ENCODE results near the gene TSKU.

TSKU gene

GRCh38 chr11:76783896-76784813 lies 999 bp downstream of the TSKU start:
- no peaks in the 10 kb centered on the region for H3K9me2 ChIP-seq (replicated peaks; ENCODE audit: low read depth, low read length)
- peaks cover 3% of the 10 kb centered on the region for H3K27me3 ChIP-seq (ENCODE audit: insufficient read depth, low read length, poor library complexity, severe bottlenecking)
- H3K79me2 ChIP-seq (ENCODE audit: insufficient read depth, low read length), result peaks cover 69% of the 10 kb centered on the region
- no peaks in the 10 kb centered on the region for H3K36me3 ChIP-seq (ENCODE audit: insufficient read depth, low read length)
- peak overlapping the region; percentile 72 for H3K4me2 ChIP-seq (ENCODE audit: low read depth, low read length, poor library complexity, severe bottlenecking)
- peak overlapping the region; percentile 99 for H3K4me3 ChIP-seq (ENCODE audit: low read length, poor library complexity, severe bottlenecking)
- H3K9me3 ChIP-seq (ENCODE audit: insufficient read depth, low read depth, low read length), result no peaks in the 10 kb centered on the region
- TF ChIP-seq EZH2phosphoT487 (IDR thresholded peaks at IDR 0.05; ENCODE audit: borderline replicate concordance) (no peak), CTCF (conservative IDR thresholded peaks at IDR 0.05; ENCODE audit: low read length) (no peak)
- H3F3A ChIP-seq (ENCODE audit: low read depth), result no peaks in the 10 kb centered on the region
- peak overlapping the region; percentile 92 for H3K9ac ChIP-seq (ENCODE audit: low read depth, low read length, poor library complexity, severe bottlenecking)
- H3K4me1 ChIP-seq (ENCODE audit: insufficient read depth, low read length, poor library complexity, severe bottlenecking), result peaks cover 41% of the 10 kb centered on the region
- H4K20me1 ChIP-seq (ENCODE audit: insufficient read depth, low read length, poor library complexity, severe bottlenecking), result no peaks in the 10 kb centered on the region
- H2AFZ ChIP-seq (ENCODE audit: low read length), result peak overlapping the region; percentile 98; the same call in 1 of the 2 replicates

GRCh38 chr11:76785513-76785912 lies 2.4 kb downstream of the TSKU start:
- Histone ChIP-seq H4K20me1 (ENCODE audit: insufficient read depth, low read length, poor library complexity, severe bottlenecking) (no peaks in the 10 kb centered on the region), H3K4me2 (ENCODE audit: low read depth, low read length, poor library complexity, severe bottlenecking) (peak overlapping the region; percentile 72), H3K4me3 (ENCODE audit: low read length, poor library complexity, severe bottlenecking) (peak overlapping the region; percentile 99), H3K36me3 (ENCODE audit: insufficient read depth, low read length) (no peaks in the 10 kb centered on the region), H3F3A (ENCODE audit: low read depth) (no peaks in the 10 kb centered on the region), H3K27me3 (ENCODE audit: insufficient read depth, low read length, poor library complexity, severe bottlenecking) (peaks cover 3% of the 10 kb centered on the region), H3K79me2 (ENCODE audit: insufficient read depth, low read length) (peaks cover 74% of the 10 kb centered on the region), H3K9me2 (replicated peaks; ENCODE audit: low read depth, low read length) (no peaks in the 10 kb centered on the region), H3K9me3 (ENCODE audit: insufficient read depth, low read depth, low read length) (no peaks in the 10 kb centered on the region), H3K4me1 (ENCODE audit: insufficient read depth, low read length, poor library complexity, severe bottlenecking) (peaks cover 40% of the 10 kb centered on the region), H3K9ac (ENCODE audit: low read depth, low read length, poor library complexity, severe bottlenecking) (no peak overlapping the region), H2AFZ (ENCODE audit: low read length) (no peak overlapping the region)
- TF ChIP-seq EZH2phosphoT487 (IDR thresholded peaks at IDR 0.05; ENCODE audit: borderline replicate concordance) (no peak), CTCF (conservative IDR thresholded peaks at IDR 0.05; ENCODE audit: low read length) (no peak)

- Histone ChIP-seq H3K9me2 (replicated peaks; ENCODE audit: low read depth, low read length) (no peaks in the 10 kb centered on the region), H2AFZ (ENCODE audit: low read length) (no peak overlapping the region), H3K36me3 (ENCODE audit: insufficient read depth, low read length) (no peaks in the 10 kb centered on the region), H3K79me2 (ENCODE audit: insufficient read depth, low read length) (peaks cover 74% of the 10 kb centered on the region), H3K4me1 (ENCODE audit: insufficient read depth, low read length, poor library complexity, severe bottlenecking) (peaks cover 34% of the 10 kb centered on the region), H3K9ac (ENCODE audit: low read depth, low read length, poor library complexity, severe bottlenecking) (no peak overlapping the region), H3K4me3 (ENCODE audit: low read length, poor library complexity, severe bottlenecking) (no peak overlapping the region), H3K27me3 (ENCODE audit: insufficient read depth, low read length, poor library complexity, severe bottlenecking) (peaks cover 3% of the 10 kb centered on the region), H3K9me3 (ENCODE audit: insufficient read depth, low read depth, low read length) (no peaks in the 10 kb centered on the region), H4K20me1 (ENCODE audit: insufficient read depth, low read length, poor library complexity, severe bottlenecking) (no peaks in the 10 kb centered on the region), H3K4me2 (ENCODE audit: low read depth, low read length, poor library complexity, severe bottlenecking) (peak overlapping the region; percentile 72), H3F3A (ENCODE audit: low read depth) (no peaks in the 10 kb centered on the region)
- TF ChIP-seq CTCF (conservative IDR thresholded peaks at IDR 0.05; ENCODE audit: low read length) (no peak), EZH2phosphoT487 (IDR thresholded peaks at IDR 0.05; ENCODE audit: borderline replicate concordance) (no peak)
Observed at GRCh38 chr11:76786016-76786415, 2.9 kb downstream of the TSKU start.

All from Loucy (cell line).